ENCODE results near the gene PPFIBP1.
A peak's percentile ranks its signal among the peaks of the same experiment; 100 is the strongest.
"Not testable (repeated sequence)": the region's sequence is repeated elsewhere in the genome, so short reads cannot be mapped to it uniquely, and the experiment has no call there.

The PPFIBP1 gene

GRCh38 chr12:27732281-27732680 is 208.3 kb downstream of the PPFIBP1 start:
- peaks cover 5% of the 10 kb centered on the region; the same call in 1 of the 2 replicates for H3K79me2 ChIP-seq (ENCODE audit: low read length)
- H3F3A ChIP-seq (ENCODE audit: insufficient read depth, low read length): no peaks in the 10 kb centered on the region
- H3K36me3 ChIP-seq (replicated peaks; ENCODE audit: insufficient read depth, low read length): peaks cover 9% of the 10 kb centered on the region; the same call in 1 of the 2 replicates
- no peak for TF ChIP-seq EZH2phosphoT487 (IDR thresholded peaks at IDR 0.05; ENCODE audit: low read length)
- TF ChIP-seq, protein P1, sequence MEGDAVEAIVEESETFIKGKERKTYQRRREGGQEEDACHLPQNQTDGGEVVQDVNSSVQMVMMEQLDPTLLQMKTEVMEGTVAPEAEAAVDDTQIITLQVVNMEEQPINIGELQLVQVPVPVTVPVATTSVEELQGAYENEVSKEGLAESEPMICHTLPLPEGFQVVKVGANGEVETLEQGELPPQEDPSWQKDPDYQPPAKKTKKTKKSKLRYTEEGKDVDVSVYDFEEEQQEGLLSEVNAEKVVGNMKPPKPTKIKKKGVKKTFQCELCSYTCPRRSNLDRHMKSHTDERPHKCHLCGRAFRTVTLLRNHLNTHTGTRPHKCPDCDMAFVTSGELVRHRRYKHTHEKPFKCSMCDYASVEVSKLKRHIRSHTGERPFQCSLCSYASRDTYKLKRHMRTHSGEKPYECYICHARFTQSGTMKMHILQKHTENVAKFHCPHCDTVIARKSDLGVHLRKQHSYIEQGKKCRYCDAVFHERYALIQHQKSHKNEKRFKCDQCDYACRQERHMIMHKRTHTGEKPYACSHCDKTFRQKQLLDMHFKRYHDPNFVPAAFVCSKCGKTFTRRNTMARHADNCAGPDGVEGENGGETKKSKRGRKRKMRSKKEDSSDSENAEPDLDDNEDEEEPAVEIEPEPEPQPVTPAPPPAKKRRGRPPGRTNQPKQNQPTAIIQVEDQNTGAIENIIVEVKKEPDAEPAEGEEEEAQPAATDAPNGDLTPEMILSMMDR (IDR thresholded peaks at IDR 0.05; ENCODE audit: low read length): peak; percentile 53
- TF ChIP-seq EZH2 (optimal IDR thresholded peaks at IDR 0.05; ENCODE audit: low read depth, low read length): no peak
- peak; percentile 52 for DNase-seq
- no peak overlapping the region for H3K9ac ChIP-seq (ENCODE audit: low read length)
- no peak overlapping the region for H3K27ac ChIP-seq (ENCODE audit: low read length)
- H3K4me1 ChIP-seq (ENCODE audit: low read length): no peaks in the 10 kb centered on the region
- no peaks in the 10 kb centered on the region for H3K27me3 ChIP-seq (replicated peaks; ENCODE audit: insufficient read depth, low read length)
- no peaks in the 10 kb centered on the region for H3K9me3 ChIP-seq (replicated peaks; ENCODE audit: insufficient read depth, low read length)
- H3K4me2 ChIP-seq (ENCODE audit: low read depth, low read length): no peak overlapping the region
- H3K9me2 ChIP-seq (replicated peaks; ENCODE audit: insufficient read depth, low read length): no peaks in the 10 kb centered on the region
- no peak overlapping the region for H3K4me3 ChIP-seq (ENCODE audit: low read length)
- H2AFZ ChIP-seq (ENCODE audit: low read length): no peak overlapping the region
- H4K20me1 ChIP-seq (ENCODE audit: insufficient read depth, low read length): no peaks in the 10 kb centered on the region

- Histone ChIP-seq H3K9ac (ENCODE audit: low read length) (no peak overlapping the region), H3K79me2 (ENCODE audit: low read length) (0 out of 2 replicates have a peak, but pooled peaks cover 3% of the 10 kb centered on the region), H2AFZ (ENCODE audit: low read length) (no peak overlapping the region), H3K4me2 (ENCODE audit: low read depth, low read length) (no peak overlapping the region), H3F3A (ENCODE audit: insufficient read depth, low read length) (no peaks in the 10 kb centered on the region), H3K27ac (ENCODE audit: low read length) (no peak overlapping the region), H3K9me3 (replicated peaks; ENCODE audit: insufficient read depth, low read length) (no peaks in the 10 kb centered on the region), H3K27me3 (replicated peaks; ENCODE audit: insufficient read depth, low read length) (no peaks in the 10 kb centered on the region), H3K4me3 (ENCODE audit: low read length) (no peak overlapping the region), H3K36me3 (replicated peaks; ENCODE audit: insufficient read depth, low read length) (peaks cover 12% of the 10 kb centered on the region; the same call in 1 of the 2 replicates), H3K9me2 (replicated peaks; ENCODE audit: insufficient read depth, low read length) (no peaks in the 10 kb centered on the region), H4K20me1 (ENCODE audit: insufficient read depth, low read length) (no peaks in the 10 kb centered on the region), H3K4me1 (ENCODE audit: low read length) (no peaks in the 10 kb centered on the region)
- TF ChIP-seq EZH2phosphoT487 (IDR thresholded peaks at IDR 0.05; ENCODE audit: low read length): no peak
- TF ChIP-seq, protein P1 (IDR thresholded peaks at IDR 0.05; ENCODE audit: low read length): peak; percentile 81
- peak; percentile 48 for DNase-seq
These were observed 209.1 kb downstream of the PPFIBP1 start for GRCh38 chr12:27733052-27733656.

DNA sequence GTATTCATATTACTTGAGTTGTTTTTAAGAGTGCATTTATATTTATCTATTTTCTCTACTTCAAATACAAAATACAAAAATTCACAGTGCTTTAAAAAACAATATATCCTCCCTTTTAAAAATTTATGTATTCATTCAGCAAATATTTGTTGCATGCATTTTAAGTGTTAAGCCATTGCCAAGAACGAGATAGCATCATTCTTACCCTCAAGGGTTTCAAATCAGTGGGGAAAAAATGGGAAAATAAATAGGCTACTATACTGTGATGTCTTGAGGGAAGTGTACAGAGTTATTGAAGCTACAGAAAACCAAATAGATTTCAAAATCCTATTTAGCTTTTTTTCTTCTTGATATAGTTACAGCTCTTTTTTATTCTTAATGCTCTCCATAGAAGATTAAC is 209.8 kb downstream of the PPFIBP1 start:
- TF ChIP-seq EZH2phosphoT487 (IDR thresholded peaks at IDR 0.05; ENCODE audit: low read length): no peak
- TF ChIP-seq, protein P1 (IDR thresholded peaks at IDR 0.05; ENCODE audit: low read length): no peak
- TF ChIP-seq EZH2 (optimal IDR thresholded peaks at IDR 0.05; ENCODE audit: low read depth, low read length): no peak
- peaks cover 11% of the 10 kb centered on the region; the same call in 1 of the 2 replicates for H3K36me3 ChIP-seq (replicated peaks; ENCODE audit: insufficient read depth, low read length)
- H3K27me3 ChIP-seq (replicated peaks; ENCODE audit: insufficient read depth, low read length): no peaks in the 10 kb centered on the region

GRCh38 chr12:27734321-27734720 is 210.3 kb downstream of the PPFIBP1 start:
- not testable (repeated sequence) for H3K9ac ChIP-seq (ENCODE audit: low read length); H3F3A ChIP-seq (ENCODE audit: insufficient read depth, low read length); H3K79me2 ChIP-seq (ENCODE audit: low read length); H3K9me2 ChIP-seq (replicated peaks; ENCODE audit: insufficient read depth, low read length); H3K9me3 ChIP-seq (replicated peaks; ENCODE audit: insufficient read depth, low read length); H3K27me3 ChIP-seq (replicated peaks; ENCODE audit: insufficient read depth, low read length); DNase-seq; H3K4me3 ChIP-seq (ENCODE audit: low read length); H3K4me2 ChIP-seq (ENCODE audit: low read depth, low read length); H2AFZ ChIP-seq (ENCODE audit: low read length); H3K4me1 ChIP-seq (ENCODE audit: low read length); H4K20me1 ChIP-seq (ENCODE audit: insufficient read depth, low read length); H3K27ac ChIP-seq (ENCODE audit: low read length)
- H3K36me3 ChIP-seq (replicated peaks; ENCODE audit: insufficient read depth, low read length): peaks cover 11% of the 10 kb centered on the region; the same call in 1 of the 2 replicates

More for the DNA sequence above, 209.8 kb downstream of the PPFIBP1 start:
- Histone ChIP-seq H3K9me2 (replicated peaks; ENCODE audit: insufficient read depth, low read length) (no peaks in the 10 kb centered on the region), H3K4me3 (ENCODE audit: low read length) (no peak overlapping the region), H3K79me2 (ENCODE audit: low read length) (0 out of 2 replicates have a peak, but pooled peaks cover 3% of the 10 kb centered on the region), H3K27ac (ENCODE audit: low read length) (no peak overlapping the region), H4K20me1 (ENCODE audit: insufficient read depth, low read length) (no peaks in the 10 kb centered on the region), H2AFZ (ENCODE audit: low read length) (no peak overlapping the region), H3F3A (ENCODE audit: insufficient read depth, low read length) (no peaks in the 10 kb centered on the region), H3K4me1 (ENCODE audit: low read length) (no peaks in the 10 kb centered on the region), H3K4me2 (ENCODE audit: low read depth, low read length) (no peak overlapping the region), H3K9ac (ENCODE audit: low read length) (no peak overlapping the region), H3K9me3 (replicated peaks; ENCODE audit: insufficient read depth, low read length) (no peaks in the 10 kb centered on the region)
- no peak for DNase-seq

Data from MM.1S (cell line).